ENCODE measurements around the gene ZFYVE28.

The ZFYVE28 gene

GRCh38 chr4:2360396-2360730, 58.1 kb downstream of the ZFYVE28 start:
- no peak for DNase-seq (ENCODE audit: low read depth in 1 of 2, low spot score in 1 of 2)
- in situ Hi-C loops (cut with HindIII; ENCODE audit: low pct_unique_long_range_greater_than_20kb, low sequenced_read_pairs): no loop called here
- no peak for TF ChIP-seq JUND (IDR thresholded peaks at IDR 0.05; ENCODE audit: low read depth)

- no peak for DNase-seq (ENCODE audit: low read depth in 1 of 2, low spot score in 1 of 2)
- no peak for TF ChIP-seq JUND (IDR thresholded peaks at IDR 0.05; ENCODE audit: low read depth)
- in situ Hi-C loops (cut with HindIII; ENCODE audit: low pct_unique_long_range_greater_than_20kb, low sequenced_read_pairs): no loop called here
These were observed 58.7 kb downstream of the ZFYVE28 start for GRCh38 chr4:2359591-2360395.

DNA sequence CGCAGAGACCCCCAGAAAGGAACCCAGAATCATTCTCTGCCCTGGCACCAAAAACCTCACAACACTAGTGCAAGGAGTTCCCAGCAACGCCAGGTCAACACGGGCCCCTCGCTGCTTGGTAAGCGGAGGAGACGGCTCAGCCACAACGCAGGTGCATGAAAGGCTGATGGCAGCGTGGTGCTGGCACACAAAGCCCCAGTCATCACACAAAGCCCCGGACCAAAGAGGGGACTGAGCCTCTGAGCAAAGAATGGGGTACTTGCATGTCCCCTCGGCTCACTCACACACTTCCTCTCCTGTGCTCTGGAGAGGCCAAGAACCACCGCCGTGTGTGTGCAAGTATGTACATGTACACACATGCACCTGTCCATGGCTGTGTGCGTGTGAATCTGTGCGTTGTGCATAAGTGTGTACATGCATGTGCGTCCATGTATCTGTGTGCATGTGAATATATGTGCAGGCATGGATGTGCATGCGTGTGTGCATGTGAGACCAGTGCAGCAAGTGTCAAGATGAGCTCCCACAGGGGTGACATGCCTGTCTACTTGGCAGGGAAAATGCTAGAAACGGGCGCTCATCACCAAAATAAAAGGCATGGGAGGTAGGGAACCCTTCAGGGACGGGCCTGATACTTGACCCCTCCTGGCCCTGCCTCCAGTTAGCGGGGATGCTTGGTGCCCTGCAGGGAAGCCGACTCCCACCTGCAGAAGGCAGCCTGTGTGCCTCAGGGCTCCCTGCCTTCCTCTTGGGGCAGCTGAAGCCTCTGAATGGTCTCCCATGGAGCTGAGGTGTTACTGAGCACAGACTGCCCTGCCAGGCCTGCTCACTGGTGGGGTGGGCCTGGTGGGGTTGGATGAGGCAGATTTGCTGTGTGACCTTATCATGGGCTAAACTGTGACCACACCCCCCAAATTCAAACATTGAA, 60.4 kb downstream of the ZFYVE28 start:
- in situ Hi-C loops (cut with HindIII; ENCODE audit: low pct_unique_long_range_greater_than_20kb, low sequenced_read_pairs): no loop called here
- no peak for DNase-seq (ENCODE audit: low read depth in 1 of 2, low spot score in 1 of 2)
- no peak for TF ChIP-seq JUND (IDR thresholded peaks at IDR 0.05; ENCODE audit: low read depth)

DNA sequence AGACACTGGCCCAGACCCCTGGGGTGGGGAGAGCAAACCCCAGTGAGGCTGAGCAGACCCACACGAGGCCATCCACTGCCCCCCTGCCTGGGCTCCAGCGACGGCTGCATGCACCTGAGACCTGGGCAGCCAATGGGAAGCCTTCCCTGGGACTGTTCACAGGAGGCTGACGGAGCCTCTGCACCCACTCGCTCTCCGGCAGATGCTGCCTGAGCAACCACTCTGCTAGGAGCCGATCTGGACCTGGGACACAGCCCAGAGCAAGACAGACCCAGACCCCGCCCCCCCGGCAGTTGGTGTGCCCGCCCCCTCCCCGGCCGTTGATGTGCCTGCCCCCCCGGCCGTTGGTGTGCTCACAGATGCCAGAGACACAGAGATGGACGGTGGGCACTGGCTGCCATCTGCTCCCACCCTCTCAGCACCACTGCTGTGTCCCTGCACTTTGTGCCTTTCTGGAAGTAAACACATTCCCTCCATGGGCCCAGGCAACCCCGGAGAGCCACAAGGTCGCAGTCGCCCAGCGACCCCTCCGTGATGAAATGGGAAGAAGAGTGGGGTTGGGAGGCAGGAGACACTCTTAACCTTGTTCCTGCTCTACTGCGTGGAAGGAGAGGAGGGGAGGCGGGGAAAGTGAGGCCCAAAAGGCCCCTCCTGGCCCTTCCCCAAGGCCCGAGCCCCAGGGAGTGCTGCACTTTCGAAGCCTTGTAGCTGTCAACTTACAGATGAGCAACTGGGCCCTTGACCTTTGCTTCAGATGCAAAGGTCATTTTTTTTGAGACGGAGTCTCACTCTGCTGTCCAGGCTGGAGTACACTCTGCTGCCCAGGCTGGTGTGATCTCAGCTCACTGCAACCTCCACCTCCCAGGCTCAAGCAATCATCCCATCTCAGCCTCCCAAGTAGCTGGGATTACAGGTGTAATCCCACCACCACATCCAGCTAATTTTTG, 62.0 kb downstream of the ZFYVE28 start:
- DNase-seq (ENCODE audit: low read depth in 1 of 2, low spot score in 1 of 2): no peak
- in situ Hi-C loops (cut with HindIII; ENCODE audit: low pct_unique_long_range_greater_than_20kb, low sequenced_read_pairs): no loop called here
- no peak for TF ChIP-seq JUND (IDR thresholded peaks at IDR 0.05; ENCODE audit: low read depth)

- no peak for DNase-seq (ENCODE audit: low read depth in 1 of 2, low spot score in 1 of 2)
- in situ Hi-C loops (cut with HindIII; ENCODE audit: low pct_unique_long_range_greater_than_20kb, low sequenced_read_pairs): no loop called here
- TF ChIP-seq JUND (IDR thresholded peaks at IDR 0.05; ENCODE audit: low read depth): no peak
These were observed 63.7 kb downstream of the ZFYVE28 start for GRCh38 chr4:2354760-2355159.

GRCh38 chr4:2354118-2354517, 64.3 kb downstream of the ZFYVE28 start:
- peak; percentile 7 to 42 for DNase-seq (ENCODE audit: low read depth in 1 of 2, low spot score in 1 of 2)
- in situ Hi-C loops (cut with HindIII; ENCODE audit: low pct_unique_long_range_greater_than_20kb, low sequenced_read_pairs): no loop called here
- TF ChIP-seq JUND (IDR thresholded peaks at IDR 0.05; ENCODE audit: low read depth): no peak

- in situ Hi-C loops (cut with HindIII; ENCODE audit: low pct_unique_long_range_greater_than_20kb, low sequenced_read_pairs): no loop called here
- DNase-seq (ENCODE audit: low read depth in 1 of 2, low spot score in 1 of 2): no peak
- no peak for TF ChIP-seq JUND (IDR thresholded peaks at IDR 0.05; ENCODE audit: low read depth)
These were observed 65.0 kb downstream of the ZFYVE28 start for GRCh38 chr4:2353222-2354107.

GRCh38 chr4:2352729-2353221, 65.7 kb downstream of the ZFYVE28 start:
- DNase-seq (ENCODE audit: low read depth in 1 of 2, low spot score in 1 of 2): no peak
- no peak for TF ChIP-seq JUND (IDR thresholded peaks at IDR 0.05; ENCODE audit: low read depth)
- in situ Hi-C loops (cut with HindIII; ENCODE audit: low pct_unique_long_range_greater_than_20kb, low sequenced_read_pairs): no loop called here

- no peak for DNase-seq (ENCODE audit: low read depth in 1 of 2, low spot score in 1 of 2)
- TF ChIP-seq JUND (IDR thresholded peaks at IDR 0.05; ENCODE audit: low read depth): no peak
- in situ Hi-C loops (cut with HindIII; ENCODE audit: low pct_unique_long_range_greater_than_20kb, low sequenced_read_pairs): no loop called here
These were observed 66.3 kb downstream of the ZFYVE28 start for GRCh38 chr4:2352171-2352570.

- in situ Hi-C loops (cut with HindIII; ENCODE audit: low pct_unique_long_range_greater_than_20kb, low sequenced_read_pairs): no loop called here
- no peak for DNase-seq (ENCODE audit: low read depth in 1 of 2, low spot score in 1 of 2)
- TF ChIP-seq JUND (IDR thresholded peaks at IDR 0.05; ENCODE audit: low read depth): no peak
These were observed 67.5 kb downstream of the ZFYVE28 start for GRCh38 chr4:2350982-2351381.

- no peak for TF ChIP-seq JUND (IDR thresholded peaks at IDR 0.05; ENCODE audit: low read depth)
- in situ Hi-C loops (cut with HindIII; ENCODE audit: low pct_unique_long_range_greater_than_20kb, low sequenced_read_pairs): no loop called here
- no peak for DNase-seq (ENCODE audit: low read depth in 1 of 2, low spot score in 1 of 2)
These were observed 69.7 kb downstream of the ZFYVE28 start for GRCh38 chr4:2348786-2349185.

Data from T47D (cell line).